Activated CD8-positive, alpha-beta memory T cell treated with anti-CD3 and anti-CD28 coated beads, Interleukin-2, amount 10 ng/mL, durations not matched to agents 7 days and 5 days (primary cell): ENCODE data around the gene CNOT8. TPM values are rescaled to one million over a fixed set of nuclear protein-coding genes. Genes with fewer than 3 reads are reported as not detected.
A peak's percentile ranks its signal among the peaks of the same experiment; 100 is the strongest.
"Not testable (repeated sequence)": the region's sequence is repeated elsewhere in the genome, so short reads cannot be mapped to it uniquely, and the experiment has no call there.

Experiments
- ATAC-seq: fragments of 150-1000 bp; cut with Tn5 transposase; one replicate; pipeline ENCODE4 v1.10.0; 2021; ENCODE audit warnings: moderate library complexity
- CTCF ChIA-PET: fragments of 350-600 bp; sonication (Branson Sonifier 250); formaldehyde crosslinking; loops from one replicate; lab custom pipeline; 2021; ENCODE audit warnings: antibody characterized with exemption; lab: Charles Lee
- DNase-seq: peaks from one replicate; pipeline ENCODE4 v3.0.0-alpha.2; 2020
- H3K27ac Mint-ChIP-seq: one replicate; pipeline ENCODE4 v1.8.0; 2021; ENCODE audit warnings: mild to moderate bottlenecking, mixed read lengths
- H3K27me3 Mint-ChIP-seq: one replicate; pipeline ENCODE4 v1.8.0; 2021; ENCODE audit warnings: mixed read lengths
- H3K36me3 Mint-ChIP-seq: one replicate; pipeline ENCODE4 v1.8.0; 2021; ENCODE audit warnings: mild to moderate bottlenecking, mixed read lengths
- H3K4me1 Mint-ChIP-seq: one replicate; pipeline ENCODE4 v1.8.0; 2021; ENCODE audit warnings: mixed read lengths
- H3K4me3 Mint-ChIP-seq: one replicate; pipeline ENCODE4 v1.8.0; 2021; ENCODE audit warnings: mild to moderate bottlenecking, moderate library complexity, mixed read lengths
- H3K9me3 Mint-ChIP-seq: one replicate; pipeline ENCODE4 v1.8.0; 2022; ENCODE audit warnings: low read depth, mixed read lengths
- total RNA-seq, 2 experiments: library from RNA; stranded (reverse); gene quantifications; one replicate each; pipeline ENCODE4 v1.2.3, GENCODE V29; 2021

The CNOT8 gene
- total RNA-seq, 2 experiments from 2014 or later, result 61.6 to 62.4 TPM

DNA sequence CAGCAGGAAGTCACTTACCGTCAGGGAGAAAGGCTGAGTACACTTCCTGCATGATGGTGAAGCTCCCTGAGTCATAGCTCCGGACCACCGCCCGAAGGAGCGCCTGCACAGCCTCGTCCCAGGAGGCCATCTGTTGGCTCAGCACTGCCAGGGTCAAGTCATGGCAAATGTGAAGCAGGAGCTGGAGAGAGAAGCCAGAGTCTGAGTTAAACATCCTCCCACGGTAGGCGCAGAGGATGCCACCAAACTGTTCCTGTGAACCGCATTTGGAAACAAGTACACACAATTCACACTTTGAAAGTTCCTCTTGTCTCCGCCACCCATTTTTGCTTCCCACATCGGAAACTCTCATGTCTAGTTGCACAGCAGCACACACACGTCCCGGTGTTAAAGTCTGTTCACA lies 33.9 kb downstream of the CNOT8 start:
- H3K4me3 Mint-ChIP-seq, result no peak overlapping the region
- DNase-seq, result no peak
- peaks cover 2% of the 10 kb centered on the region for H3K4me1 Mint-ChIP-seq
- CTCF ChIA-PET, result no interaction called here
- H3K9me3 Mint-ChIP-seq, result no peaks in the 10 kb centered on the region
- peaks cover 53% of the 10 kb centered on the region for H3K36me3 Mint-ChIP-seq
- no peak for ATAC-seq
- H3K27ac Mint-ChIP-seq, result peak overlapping the region; percentile 28
- no peaks in the 10 kb centered on the region for H3K27me3 Mint-ChIP-seq

- no peak for DNase-seq
- CTCF ChIA-PET, result interaction anchor here (0.7 kb wide), 1 partner anchor 43 kb away, joined by 4 read pairs; no protein-coding TSS in a partner anchor
- no peaks in the 10 kb centered on the region for H3K27me3 Mint-ChIP-seq
- peaks cover 49% of the 10 kb centered on the region for H3K36me3 Mint-ChIP-seq
- H3K9me3 Mint-ChIP-seq, result no peaks in the 10 kb centered on the region
- no peak for ATAC-seq
- H3K27ac Mint-ChIP-seq, result no peak overlapping the region
- H3K4me3 Mint-ChIP-seq, result no peak overlapping the region
- peaks cover 2% of the 10 kb centered on the region for H3K4me1 Mint-ChIP-seq
Measured at GRCh38 chr5:154893381-154893780, 35.0 kb downstream of the CNOT8 start.

- no peak for DNase-seq
- no peak for ATAC-seq
- H3K27ac Mint-ChIP-seq, result no peak overlapping the region
- H3K4me1 Mint-ChIP-seq, result peaks cover 2% of the 10 kb centered on the region
- no peak overlapping the region for H3K4me3 Mint-ChIP-seq
- H3K27me3 Mint-ChIP-seq, result no peaks in the 10 kb centered on the region
- no peaks in the 10 kb centered on the region for H3K9me3 Mint-ChIP-seq
- CTCF ChIA-PET, result interaction anchor here (0.7 kb wide), 1 partner anchor 13 kb away, joined by 4 read pairs; no protein-coding TSS in a partner anchor
- H3K36me3 Mint-ChIP-seq, result peaks cover 43% of the 10 kb centered on the region
Measured at GRCh38 chr5:154895606-154896561, 37.5 kb downstream of the CNOT8 start.

GRCh38 chr5:154896562-154897165 lies 38.2 kb downstream of the CNOT8 start:
- Mint-ChIP-seq H3K27me3 (no peaks in the 10 kb centered on the region), H3K36me3 (peaks cover 37% of the 10 kb centered on the region), H3K27ac (no peak overlapping the region), H3K4me3 (no peak overlapping the region), H3K4me1 (peaks cover 2% of the 10 kb centered on the region), H3K9me3 (no peaks in the 10 kb centered on the region)
- DNase-seq (no peak), ATAC-seq (no peak)
- CTCF ChIA-PET, result interaction anchor here (0.7 kb wide), 1 partner anchor 12 kb away, joined by 4 read pairs; no protein-coding TSS in a partner anchor

DNA sequence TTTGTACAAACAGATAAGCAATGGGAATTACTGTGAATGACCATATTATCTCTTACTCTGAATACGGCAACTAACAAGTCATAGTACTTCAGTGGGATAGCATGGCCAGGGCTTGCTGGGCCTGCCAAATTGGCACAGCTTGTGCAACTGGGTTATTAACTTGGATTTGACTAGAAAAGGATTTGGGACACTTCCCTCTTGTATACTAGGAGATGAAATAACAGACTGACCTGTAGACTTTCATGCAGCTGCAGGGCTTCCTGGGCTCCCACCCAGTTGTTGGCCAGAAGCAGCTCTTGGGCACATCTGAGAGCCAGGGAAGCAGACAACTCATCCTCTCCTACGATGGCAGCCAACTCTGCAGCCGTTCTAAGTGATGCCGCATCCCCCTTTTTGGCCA lies 39.8 kb downstream of the CNOT8 start:
- DNase-seq, result no peak
- Mint-ChIP-seq H3K36me3 (peaks cover 39% of the 10 kb centered on the region), H3K4me3 (no peak overlapping the region), H3K27me3 (no peaks in the 10 kb centered on the region), H3K9me3 (no peaks in the 10 kb centered on the region), H3K27ac (no peak overlapping the region), H3K4me1 (no peaks in the 10 kb centered on the region)
- ATAC-seq, result no peak
- CTCF ChIA-PET, result no interaction called here

- ATAC-seq, result no peak
- H3K9me3 Mint-ChIP-seq, result no peaks in the 10 kb centered on the region
- CTCF ChIA-PET, result no interaction called here
- H3K4me1 Mint-ChIP-seq, result no peaks in the 10 kb centered on the region
- H3K27ac Mint-ChIP-seq, result no peak overlapping the region
- no peak overlapping the region for H3K4me3 Mint-ChIP-seq
- peaks cover 34% of the 10 kb centered on the region for H3K36me3 Mint-ChIP-seq
- no peaks in the 10 kb centered on the region for H3K27me3 Mint-ChIP-seq
- DNase-seq, result no peak
Measured at GRCh38 chr5:154899151-154899816, 40.9 kb downstream of the CNOT8 start.

GRCh38 chr5:154900066-154900465 lies 41.6 kb downstream of the CNOT8 start:
- CTCF ChIA-PET, result no interaction called here
- no peak for DNase-seq
- Mint-ChIP-seq H3K36me3 (peaks cover 36% of the 10 kb centered on the region), H3K9me3 (no peaks in the 10 kb centered on the region), H3K27me3 (no peaks in the 10 kb centered on the region), H3K27ac (no peak overlapping the region), H3K4me1 (no peaks in the 10 kb centered on the region), H3K4me3 (no peak overlapping the region)
- ATAC-seq, result no peak

- CTCF ChIA-PET, result no interaction called here
- no peaks in the 10 kb centered on the region for H3K4me1 Mint-ChIP-seq
- no peak overlapping the region for H3K4me3 Mint-ChIP-seq
- H3K27ac Mint-ChIP-seq, result no peak overlapping the region
- H3K9me3 Mint-ChIP-seq, result no peaks in the 10 kb centered on the region
- no peaks in the 10 kb centered on the region for H3K27me3 Mint-ChIP-seq
- no peak for DNase-seq
- peaks cover 34% of the 10 kb centered on the region for H3K36me3 Mint-ChIP-seq
- ATAC-seq, result no peak
Measured at GRCh38 chr5:154901276-154901675, 42.8 kb downstream of the CNOT8 start.

DNA sequence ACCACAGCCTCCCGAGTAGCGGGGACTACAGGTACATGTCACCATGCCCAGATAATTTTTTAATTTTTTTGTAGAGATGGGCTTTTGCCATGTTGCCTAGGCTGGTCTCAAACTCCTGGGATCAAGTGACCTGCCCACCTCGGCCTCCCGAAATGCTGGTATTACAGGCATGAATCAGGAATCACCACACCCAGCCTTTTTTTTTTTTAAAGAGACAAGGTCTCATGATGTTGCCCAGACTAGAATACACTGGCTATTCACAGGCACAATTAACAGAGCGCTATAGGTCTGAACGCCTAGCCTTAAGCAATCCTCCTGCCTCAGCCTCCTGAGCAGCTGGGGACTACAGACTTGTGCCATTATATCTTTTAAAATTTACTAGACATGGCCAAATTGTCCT lies 43.5 kb downstream of the CNOT8 start:
- CTCF ChIA-PET, result interaction anchor here (1.5 kb wide), 1 partner anchor 255 kb away, joined by 3 read pairs; no protein-coding TSS in a partner anchor
- Mint-ChIP-seq H3K9me3 (no peaks in the 10 kb centered on the region), H3K27ac (no peak overlapping the region), H3K36me3 (peaks cover 34% of the 10 kb centered on the region), H3K4me1 (no peaks in the 10 kb centered on the region), H3K4me3 (no peak overlapping the region), H3K27me3 (no peaks in the 10 kb centered on the region)
- ATAC-seq (no peak), DNase-seq (no peak)

DNA sequence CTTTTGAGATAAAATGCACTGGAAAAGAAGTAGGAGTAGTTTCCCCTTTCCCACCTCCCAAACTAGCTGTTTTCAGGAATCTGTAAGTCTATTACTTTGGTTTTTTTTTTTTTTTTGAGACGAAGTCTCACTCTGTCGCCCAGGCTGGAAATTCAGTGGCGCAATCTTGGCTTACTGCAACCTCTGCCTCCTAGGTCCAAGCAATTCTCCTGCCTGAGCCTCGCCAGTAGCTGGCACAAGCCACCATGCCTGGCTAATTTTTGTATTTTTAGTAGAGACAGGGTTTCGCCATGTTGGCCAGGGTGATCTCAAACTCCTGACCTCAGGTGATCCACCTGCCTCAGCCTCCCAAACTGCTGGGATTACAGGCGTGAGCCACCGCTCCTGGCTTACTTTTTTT lies 47.2 kb downstream of the CNOT8 start:
- CTCF ChIA-PET, DNase-seq, H3K9me3 Mint-ChIP-seq: not testable (repeated sequence)

GRCh38 chr5:154916874-154917273 lies 58.4 kb downstream of the CNOT8 start:
- no peak overlapping the region for H3K27ac Mint-ChIP-seq
- no peaks in the 10 kb centered on the region for H3K9me3 Mint-ChIP-seq
- DNase-seq (no peak), ATAC-seq (no peak)
- peaks cover 27% of the 10 kb centered on the region for H3K36me3 Mint-ChIP-seq
- H3K27me3 Mint-ChIP-seq, result no peaks in the 10 kb centered on the region
- H3K4me1 Mint-ChIP-seq, result no peaks in the 10 kb centered on the region
- no peak overlapping the region for H3K4me3 Mint-ChIP-seq
- CTCF ChIA-PET, result interaction anchor here (1.3 to 1.6 kb wide), 3 partner anchors 10 to 266 kb away, joined by 3 to 4 read pairs (median 4); no protein-coding TSS in a partner anchor

More for the DNA sequence above, 47.2 kb downstream of the CNOT8 start:
- not testable (repeated sequence) for H3K4me1 Mint-ChIP-seq, H3K4me3 Mint-ChIP-seq, ATAC-seq, H3K27me3 Mint-ChIP-seq, H3K27ac Mint-ChIP-seq
- peaks cover 31% of the 10 kb centered on the region for H3K36me3 Mint-ChIP-seq

DNA sequence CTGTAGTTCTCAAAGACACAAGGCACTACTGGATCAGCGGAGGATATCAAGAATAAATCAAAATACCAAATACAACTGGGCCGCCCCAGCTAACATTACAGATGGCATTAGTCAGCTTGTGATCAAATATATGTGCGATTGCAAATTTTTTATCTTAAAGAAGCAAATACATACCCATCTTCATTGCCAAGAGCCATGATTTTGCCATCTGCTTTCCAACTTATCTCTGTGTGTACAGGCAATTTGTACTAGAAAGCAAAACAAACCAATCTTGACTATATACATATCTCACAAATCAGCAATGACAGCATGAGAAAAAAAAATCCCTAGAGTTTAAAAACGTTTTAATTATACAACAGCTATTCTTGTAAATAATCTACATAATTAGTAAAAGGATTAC lies 59.3 kb downstream of the CNOT8 start:
- peaks cover 22% of the 10 kb centered on the region for H3K36me3 Mint-ChIP-seq
- DNase-seq (no peak), ATAC-seq (no peak)
- no peaks in the 10 kb centered on the region for H3K4me1 Mint-ChIP-seq
- no peaks in the 10 kb centered on the region for H3K27me3 Mint-ChIP-seq
- no peaks in the 10 kb centered on the region for H3K9me3 Mint-ChIP-seq
- no peak overlapping the region for H3K27ac Mint-ChIP-seq
- no peak overlapping the region for H3K4me3 Mint-ChIP-seq
- CTCF ChIA-PET, result interaction anchor here (1.3 to 1.4 kb wide), 2 partner anchors 11 to 267 kb away, joined by 4 read pairs; no protein-coding TSS in a partner anchor
